HepG2 (cell line): ENCODE data around the gene TRMT112. TPM values are rescaled to one million over a fixed set of nuclear protein-coding genes. Genes with fewer than 3 reads are reported as not detected.

Experiments used
- ARID4A ChIP-seq: sonication (generic); formaldehyde crosslinking; IDR thresholded peaks from 2 replicates; pipeline ENCODE4 v1.5.0; 2020; ENCODE audit warnings: mild to moderate bottlenecking, missing genetic modification reagents, borderline replicate concordance
- FOSL2 ChIP-seq: sonication (generic); formaldehyde crosslinking; IDR thresholded peaks from 2 replicates; pipeline ENCODE4 v1.4.0; 2020; ENCODE audit warnings: missing genetic modification reagents
- HNRNPUL1 ChIP-seq: fragments of 200-400 bp; formaldehyde crosslinking; IDR thresholded peaks from 2 replicates; pipeline ENCODE4 v1.6.1; 2017; ENCODE audit warnings: low read depth, mild to moderate bottlenecking, low read length, moderate library complexity
- IKZF4 ChIP-seq: sonication (generic); formaldehyde crosslinking; IDR thresholded peaks from 2 replicates; pipeline ENCODE4 v1.5.1; 2020; ENCODE audit warnings: borderline replicate concordance, mild to moderate bottlenecking, low read depth, missing genetic modification reagents; ENCODE audit errors: not compliant biosample characterization
- NFKBIZ ChIP-seq: IDR thresholded peaks from 2 replicates; pipeline ENCODE4 v1.6.1; 2018; ENCODE audit warnings: missing genetic modification reagents, missing compliant biosample characterization
- SP2 ChIP-seq: sonication (generic); formaldehyde crosslinking; IDR thresholded peaks from 2 replicates; pipeline ENCODE4 v1.5.1; 2020; ENCODE audit warnings: mild to moderate bottlenecking, missing genetic modification reagents
- TRIM22 ChIP-seq: fragments of 450-650 bp; IDR thresholded peaks from 2 replicates; pipeline ENCODE4 v1.6.1; 2017
- ZEB1 ChIP-seq: IDR thresholded peaks from 2 replicates; pipeline ENCODE4 v1.6.1; 2012; ENCODE audit warnings: mild to moderate bottlenecking, low read depth, inconsistent platforms; ENCODE audit not compliant: insufficient replicate concordance
- ZNF382 ChIP-seq: sonication (generic); formaldehyde crosslinking; IDR thresholded peaks from 2 replicates; pipeline ENCODE4 v1.5.0; 2020; ENCODE audit warnings: missing genetic modification reagents, mild to moderate bottlenecking, borderline replicate concordance
- ZNF530 ChIP-seq: sonication (generic); formaldehyde crosslinking; IDR thresholded peaks from 2 replicates; pipeline ENCODE4 v1.5.0; 2020; ENCODE audit warnings: low read depth, mild to moderate bottlenecking, missing genetic modification reagents
- ZSCAN20 ChIP-seq: sonication (generic); formaldehyde crosslinking; IDR thresholded peaks from 2 replicates; pipeline ENCODE4 v1.4.0; 2020; ENCODE audit warnings: missing genetic modification reagents, mild to moderate bottlenecking, borderline replicate concordance
- ZXDC ChIP-seq: sonication (generic); formaldehyde crosslinking; IDR thresholded peaks from 2 replicates; pipeline ENCODE4 v1.5.0; 2020; ENCODE audit warnings: mild to moderate bottlenecking, missing genetic modification reagents
- polyA plus RNA-seq, 8 experiments: library from polyadenylated mRNA; depleted of rRNA in 3 of 8; stranded (reverse) in 7 of 8; unstranded in 1 of 8; fragments of >200 nt; fragmentation: Illumina TruSeq in 4 of 8; extraction: Trizol in 4 of 8; gene quantifications; 2 replicates each; pipeline versions ENCODE4 v1.2.1 to v1.2.3, GENCODE V29; 2011 to 2016; ENCODE audit warnings: low read depth in 4 of 8, missing spikeins in 1 of 8, mixed read lengths in 1 of 8; ENCODE audit not compliant: insufficient read depth in 1 of 8
- total RNA-seq, 5 experiments: library from RNA; depleted of rRNA; stranded (reverse); fragments of >200 nt; fragmentation: Illumina TruSeq; extraction: Trizol; gene quantifications; 2 replicates each; pipeline ENCODE4 v1.2.3, GENCODE V29; 2016; ENCODE audit warnings: low read depth in 1 of 5
- TF ChIP-seq, protein P1 (sequence below): sonication (generic); formaldehyde crosslinking; IDR thresholded peaks from 2 replicates; pipeline ENCODE4 v1.4.0; 2020; ENCODE audit warnings: mild to moderate bottlenecking, missing genetic modification reagents
- TF ChIP-seq, protein P2 (sequence below): sonication (generic); formaldehyde crosslinking; IDR thresholded peaks from 2 replicates; pipeline ENCODE4 v1.5.1; 2020; ENCODE audit warnings: mild to moderate bottlenecking, moderate library complexity, missing genetic modification reagents
- TF ChIP-seq, protein P3 (sequence below): sonication (generic); formaldehyde crosslinking; IDR thresholded peaks from 2 replicates; pipeline ENCODE4 v1.5.0; 2020; ENCODE audit warnings: missing genetic modification reagents

The TRMT112 gene
- total and polyA plus RNA-seq, 2 of the 13 experiments (the other 11 are each of a cell fraction or from before 2014, with no cell fraction given) = 186 to 409 TPM

- TF ChIP-seq HNRNPUL1 = no peak
- no peak for TF ChIP-seq NFKBIZ (CRISPR knock-in tag)
- TF ChIP-seq ZNF530 (CRISPR knock-in tag) = no peak
- no peak for TF ChIP-seq ZSCAN20 (CRISPR knock-in tag)
- no peak for TF ChIP-seq TRIM22
- peak; percentile 70 for TF ChIP-seq ARID4A (CRISPR knock-in tag)
- TF ChIP-seq ZXDC (CRISPR knock-in tag) = peak; percentile 70; the same call in 1 of the 2 replicates
- TF ChIP-seq, protein P1, sequence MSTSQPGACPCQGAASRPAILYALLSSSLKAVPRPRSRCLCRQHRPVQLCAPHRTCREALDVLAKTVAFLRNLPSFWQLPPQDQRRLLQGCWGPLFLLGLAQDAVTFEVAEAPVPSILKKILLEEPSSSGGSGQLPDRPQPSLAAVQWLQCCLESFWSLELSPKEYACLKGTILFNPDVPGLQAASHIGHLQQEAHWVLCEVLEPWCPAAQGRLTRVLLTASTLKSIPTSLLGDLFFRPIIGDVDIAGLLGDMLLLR (CRISPR knock-in tag) = no peak
- TF ChIP-seq IKZF4 (CRISPR knock-in tag) = no peak
- TF ChIP-seq, protein P2, sequence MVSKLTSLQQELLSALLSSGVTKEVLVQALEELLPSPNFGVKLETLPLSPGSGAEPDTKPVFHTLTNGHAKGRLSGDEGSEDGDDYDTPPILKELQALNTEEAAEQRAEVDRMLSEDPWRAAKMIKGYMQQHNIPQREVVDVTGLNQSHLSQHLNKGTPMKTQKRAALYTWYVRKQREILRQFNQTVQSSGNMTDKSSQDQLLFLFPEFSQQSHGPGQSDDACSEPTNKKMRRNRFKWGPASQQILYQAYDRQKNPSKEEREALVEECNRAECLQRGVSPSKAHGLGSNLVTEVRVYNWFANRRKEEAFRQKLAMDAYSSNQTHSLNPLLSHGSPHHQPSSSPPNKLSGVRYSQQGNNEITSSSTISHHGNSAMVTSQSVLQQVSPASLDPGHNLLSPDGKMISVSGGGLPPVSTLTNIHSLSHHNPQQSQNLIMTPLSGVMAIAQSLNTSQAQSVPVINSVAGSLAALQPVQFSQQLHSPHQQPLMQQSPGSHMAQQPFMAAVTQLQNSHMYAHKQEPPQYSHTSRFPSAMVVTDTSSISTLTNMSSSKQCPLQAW = no peak
- TF ChIP-seq ZNF382 (CRISPR knock-in tag) = no peak
- no peak for TF ChIP-seq ZEB1
- TF ChIP-seq SP2 (CRISPR knock-in tag) = 0 out of 2 replicates have a peak, but pooled peaks have one; percentile 29
- peak; percentile 8; the same call in 1 of the 2 replicates for TF ChIP-seq FOSL2 (CRISPR knock-in tag)
- TF ChIP-seq, protein P3, sequence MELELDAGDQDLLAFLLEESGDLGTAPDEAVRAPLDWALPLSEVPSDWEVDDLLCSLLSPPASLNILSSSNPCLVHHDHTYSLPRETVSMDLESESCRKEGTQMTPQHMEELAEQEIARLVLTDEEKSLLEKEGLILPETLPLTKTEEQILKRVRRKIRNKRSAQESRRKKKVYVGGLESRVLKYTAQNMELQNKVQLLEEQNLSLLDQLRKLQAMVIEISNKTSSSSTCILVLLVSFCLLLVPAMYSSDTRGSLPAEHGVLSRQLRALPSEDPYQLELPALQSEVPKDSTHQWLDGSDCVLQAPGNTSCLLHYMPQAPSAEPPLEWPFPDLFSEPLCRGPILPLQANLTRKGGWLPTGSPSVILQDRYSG (CRISPR knock-in tag) = peak; percentile 45; the same call in 1 of the 2 replicates
These were observed 804 bp upstream of the TRMT112 start, which contains the start of gene PRDX5 (continued) for GRCh38 chr11:64317961-64318765.
